GM12872 (cell line): ENCODE results near the gene ERCC3.

Experiments
- CTCF ChIP-seq: IDR thresholded peaks from 3 replicates; pipeline ENCODE4 v1.5.1; 2011; ENCODE audit warnings: low read depth, mild to moderate bottlenecking, low read length, moderate library complexity; ENCODE audit not compliant: insufficient read depth

The ERCC3 gene

GRCh38 chr2:127220768-127221527, 73.0 kb downstream of the ERCC3 start:
- TF ChIP-seq CTCF: no peak

GRCh38 chr2:127220102-127220767, 73.7 kb downstream of the ERCC3 start, which contains the start of gene CYP27C1:
Gene CYP27C1, minus strand, starts transcription at chr2:127220299. Its CDS starts 29 bp downstream, at chr2:127220270.
- TF ChIP-seq CTCF: no peak

- TF ChIP-seq CTCF: no peak
Measured at GRCh38 chr2:127219171-127220070, 74.5 kb downstream of the ERCC3 start.

GRCh38 chr2:127218812-127219170, 75.2 kb downstream of the ERCC3 start:
- no peak for TF ChIP-seq CTCF

GRCh38 chr2:127217470-127218325, 76.2 kb downstream of the ERCC3 start:
- TF ChIP-seq CTCF: no peak

GRCh38 chr2:127216593-127216992, 77.4 kb downstream of the ERCC3 start:
- no peak for TF ChIP-seq CTCF
